H9 (cell line): Measurements from ENCODE around the gene RUSC2. TPM values are rescaled to one million over a fixed set of nuclear protein-coding genes. Genes with fewer than 3 reads are reported as not detected.
A peak's percentile ranks its signal among the peaks of the same experiment; 100 is the strongest.

Experiments
- DNase-seq: peaks from one replicate; pipeline ENCODE4 v3.0.0-alpha.2; 2017
- H2AFZ ChIP-seq: one replicate; pipeline ENCODE4 v1.6.1; 2013; ENCODE audit warnings: mild to moderate bottlenecking, low read length, control low read depth, moderate library complexity
- H2AK5ac ChIP-seq: 2 replicates; pipeline ENCODE4 v1.6.1; 2013; ENCODE audit warnings: low read length, control low read depth, mixed read lengths; ENCODE audit not compliant: insufficient read length
- H2BK120ac ChIP-seq: one replicate; pipeline ENCODE4 v1.6.1; 2013; ENCODE audit warnings: low read depth, mild to moderate bottlenecking, low read length, control low read depth, inconsistent platforms; ENCODE audit not compliant: poor library complexity, severe bottlenecking
- H2BK12ac ChIP-seq: 2 replicates; pipeline ENCODE4 v1.6.1; 2013; ENCODE audit warnings: low read length, control low read depth, mixed read lengths, low read depth; ENCODE audit not compliant: insufficient read length
- H2BK15ac ChIP-seq: 2 replicates; pipeline ENCODE4 v1.6.1; 2013; ENCODE audit warnings: low read depth, low read length, control low read depth
- H2BK20ac ChIP-seq: one replicate; pipeline ENCODE4 v1.6.1; 2013; ENCODE audit warnings: low read depth, mild to moderate bottlenecking, low read length, control low read depth, inconsistent platforms; ENCODE audit not compliant: poor library complexity, severe bottlenecking
- H2BK5ac ChIP-seq: 2 replicates; pipeline ENCODE4 v1.6.1; 2013; ENCODE audit warnings: low read length, control low read depth, mixed read lengths; ENCODE audit not compliant: insufficient read length
- H3K14ac ChIP-seq: 2 replicates; pipeline ENCODE4 v1.6.1; 2013; ENCODE audit warnings: low read length, control low read depth; ENCODE audit not compliant: insufficient read depth
- H3K18ac ChIP-seq: 2 replicates; pipeline ENCODE4 v1.6.1; 2013; ENCODE audit warnings: low read depth, mild to moderate bottlenecking, mixed read lengths, low read length, control low read depth; ENCODE audit not compliant: insufficient read length
- H3K23ac ChIP-seq: 2 replicates; pipeline ENCODE4 v1.6.1; 2013; ENCODE audit warnings: low read length, control low read depth, mixed read lengths, low read depth; ENCODE audit not compliant: insufficient read length
- H3K23me2 ChIP-seq: 2 replicates; pipeline ENCODE4 v1.6.1; 2013; ENCODE audit warnings: low read depth, mild to moderate bottlenecking, mixed read lengths, low read length, control low read depth; ENCODE audit not compliant: insufficient read length, poor library complexity, severe bottlenecking
- H3K27ac ChIP-seq: 2 replicates; pipeline ENCODE4 v1.5.1; 2013; ENCODE audit warnings: low read length, control low read depth, mixed read lengths, low read depth; ENCODE audit not compliant: insufficient read length
- H3K27me3 ChIP-seq: 2 replicates; pipeline ENCODE4 v1.6.1; 2013; ENCODE audit warnings: low read length, control low read depth, inconsistent platforms; ENCODE audit not compliant: insufficient read depth
- H3K4ac ChIP-seq: 2 replicates; pipeline ENCODE4 v1.6.1; 2013; ENCODE audit warnings: low read depth, mild to moderate bottlenecking, control low read depth, inconsistent platforms, low read length, moderate library complexity
- H3K4me1 ChIP-seq: 2 replicates; pipeline ENCODE4 v1.6.1; 2013; ENCODE audit warnings: low read length, control low read depth, inconsistent platforms; ENCODE audit not compliant: insufficient read depth
- H3K4me2 ChIP-seq: 2 replicates; pipeline ENCODE4 v1.6.1; 2013; ENCODE audit warnings: low read length, control low read depth, mixed read lengths; ENCODE audit not compliant: insufficient read length, insufficient read depth
- H3K56ac ChIP-seq: 2 replicates; pipeline ENCODE4 v1.6.1; 2013; ENCODE audit warnings: low read depth, mild to moderate bottlenecking, mixed read lengths, low read length, control low read depth; ENCODE audit not compliant: insufficient read length
- H3K79me1 ChIP-seq: 2 replicates; pipeline ENCODE4 v1.6.1; 2013; ENCODE audit warnings: low read depth, mild to moderate bottlenecking, moderate library complexity, low read length, control low read depth, inconsistent platforms; ENCODE audit not compliant: insufficient read depth, poor library complexity, severe bottlenecking
- H3K79me2 ChIP-seq: 2 replicates; pipeline ENCODE4 v1.6.1; 2013; ENCODE audit warnings: low read length, control low read depth, inconsistent platforms; ENCODE audit not compliant: insufficient read depth
- H3K9ac ChIP-seq: 2 replicates; pipeline ENCODE4 v1.6.1; 2013; ENCODE audit warnings: low read length, control low read depth, mixed read lengths; ENCODE audit not compliant: insufficient read length; ENCODE audit errors: extremely low read depth
- H3K9me3 ChIP-seq: one replicate; pipeline ENCODE4 v1.6.1; 2013; ENCODE audit warnings: low read depth, low read length, inconsistent platforms; ENCODE audit not compliant: control insufficient read depth
- H3T11ph ChIP-seq: one replicate; pipeline ENCODE4 v1.6.1; 2013; ENCODE audit warnings: mild to moderate bottlenecking, low read length, control low read depth, inconsistent platforms
- H4K20me1 ChIP-seq: one replicate; pipeline ENCODE4 v1.6.1; 2013; ENCODE audit not compliant: control insufficient read depth, insufficient read length, insufficient read depth
- H4K5ac ChIP-seq: 2 replicates; pipeline ENCODE4 v1.6.1; 2013; ENCODE audit warnings: low read depth, mild to moderate bottlenecking, mixed read lengths, low read length, control low read depth; ENCODE audit not compliant: insufficient read length
- H4K8ac ChIP-seq: replicated peaks from 2 replicates; pipeline ENCODE4 v1.6.1; 2013; ENCODE audit warnings: low read length, control low read depth, mixed read lengths, low read depth; ENCODE audit not compliant: insufficient read length
- H4K91ac ChIP-seq: 2 replicates; pipeline ENCODE4 v1.6.1; 2013; ENCODE audit warnings: low read depth, mild to moderate bottlenecking, moderate library complexity, mixed read lengths, low read length, control low read depth; ENCODE audit not compliant: insufficient read length
- H3K27ac Mint-ChIP-seq, 3 experiments: 2 replicates in 2 of 3; 3 replicates in 1 of 3; pipeline ENCODE4 v1.8.0; 2020 to 2021; ENCODE audit warnings: mixed read lengths in 3 of 3, mild to moderate bottlenecking in 1 of 3, moderate library complexity in 1 of 3
- H3K27me3 Mint-ChIP-seq: 2 replicates; pipeline ENCODE4 v1.8.0; 2021; ENCODE audit warnings: low read depth, mild to moderate bottlenecking, moderate library complexity, mixed read lengths
- H3K36me3 Mint-ChIP-seq, 3 experiments: 2 replicates in 2 of 3; 3 replicates in 1 of 3; pipeline ENCODE4 v1.8.0; 2020 to 2021; ENCODE audit warnings: low read depth in 3 of 3, mixed read lengths in 3 of 3; ENCODE audit not compliant: insufficient read depth in 1 of 3
- H3K4me1 Mint-ChIP-seq, 2 experiments: 2 replicates each; pipeline ENCODE4 v1.8.0; 2020; ENCODE audit warnings: mixed read lengths in 2 of 2
- H3K4me3 Mint-ChIP-seq, 2 experiments: 2 replicates in 1 of 2; 3 replicates in 1 of 2; pipeline ENCODE4 v1.8.0; 2020 to 2021; ENCODE audit warnings: mild to moderate bottlenecking in 2 of 2, mixed read lengths in 2 of 2, moderate library complexity in 1 of 2
- H3K9me3 Mint-ChIP-seq, 2 experiments: 2 replicates in 1 of 2; 3 replicates in 1 of 2; pipeline ENCODE4 v1.8.0; 2020; ENCODE audit warnings: mild to moderate bottlenecking in 2 of 2, mixed read lengths in 2 of 2, moderate library complexity in 1 of 2
- CTCF ChIP-seq: fragments of 200-600 bp; sonication (generic); conservative IDR thresholded peaks from 3 replicates; pipeline ENCODE4 v1.8.0; 2021; ENCODE audit warnings: antibody characterized with exemption, mild to moderate bottlenecking
- WGBS: extraction: QIAGEN DNeasy Blood & Tissue Kit; methylation state at CpG from one replicate; pipeline ENCODE4 v1.1.7; 2013; ENCODE audit warnings: missing lambda C conversion rate, low lambda C conversion rate, mixed read lengths; ENCODE audit not compliant: insufficient read length; ENCODE audit errors: extremely low coverage; 5-methylcytosine and 5-hydroxymethylcytosine counted together
- total RNA-seq: library from RNA; stranded (reverse); gene quantifications from 2 replicates; pipeline ENCODE4 v1.2.1, GENCODE V29; 2021

RUSC2 gene
- total RNA-seq, 1 experiment from 2014 or later = 6.3 TPM

- no peak overlapping the region for H4K5ac ChIP-seq
- H3K9me3 ChIP-seq = no peaks in the 10 kb centered on the region
- no peaks in the 10 kb centered on the region for H4K20me1 ChIP-seq
- H3K9me3 Mint-ChIP-seq = no peaks in the 10 kb centered on the region
- H2BK20ac ChIP-seq = no peak overlapping the region
- H3K4me2 ChIP-seq = no peak overlapping the region
- H4K91ac ChIP-seq = no peak overlapping the region
- no peaks in the 10 kb centered on the region for H3K36me3 Mint-ChIP-seq
- no peak overlapping the region for H2AFZ ChIP-seq
- no peak overlapping the region for H3K4me3 Mint-ChIP-seq
- H3K4ac ChIP-seq = no peak overlapping the region
- no peaks in the 10 kb centered on the region for H3K27me3 ChIP-seq
- no peak overlapping the region for H2AK5ac ChIP-seq
- H2BK5ac ChIP-seq = no peak overlapping the region
- H3K4me1 Mint-ChIP-seq = peaks cover 43 to 47% of the 10 kb centered on the region in 2 experiments
- no peak for TF ChIP-seq CTCF
- H3K56ac ChIP-seq = no peak overlapping the region
- no peak overlapping the region for H3K23ac ChIP-seq
- no peak overlapping the region for H3K9ac ChIP-seq
- H2BK12ac ChIP-seq = no peak overlapping the region
- no peak for DNase-seq
- H3K79me1 ChIP-seq = no peaks in the 10 kb centered on the region
- no peak overlapping the region for H2BK15ac ChIP-seq
- H3K27me3 Mint-ChIP-seq = no peaks in the 10 kb centered on the region
- H3T11ph ChIP-seq = no peak overlapping the region
- H3K14ac ChIP-seq = no peak overlapping the region
- peak overlapping the region in 2 of 3 experiments; percentile 48 to 50; a peak in 2 of 7 replicates for H3K27ac Mint-ChIP-seq
- H4K8ac ChIP-seq = no peak overlapping the region
- H3K23me2 ChIP-seq = no peaks in the 10 kb centered on the region
- no peaks in the 10 kb centered on the region for H3K79me2 ChIP-seq
- no peak overlapping the region for H2BK120ac ChIP-seq
- H3K27ac ChIP-seq = no peak overlapping the region
- WGBS = no CpG with 5 or more reads among the region's 5 CpGs
- peaks cover 17% of the 10 kb centered on the region for H3K4me1 ChIP-seq
- H3K18ac ChIP-seq = no peak overlapping the region
Observed at GRCh38 chr9:35518981-35519679, 29.2 kb downstream of the RUSC2 start.
